HepG2 (cell line): Measurements from ENCODE around the gene DIP2C. TPM values are rescaled to one million over a fixed set of nuclear protein-coding genes. Genes with fewer than 3 reads are reported as not detected.

Experiments
- ATAC-seq: fragments of 200-7000 bp; cut with Tn5 transposase; 3 replicates; pipeline ENCODE4 v1.9.1; 2020; ENCODE audit warnings: mild to moderate bottlenecking, moderate library complexity
- BruUV-seq: library from RNA; stranded (reverse); fragments of 400-500 nt; replicated peaks from 2 replicates; lab custom pipeline; 2021; lab: Mats Ljungman, UMichigan
- CTCF ChIA-PET: fragments of 300-600 bp; formaldehyde crosslinking; extraction: SDS; loops from one replicate; lab custom pipeline; 2021; ENCODE audit warnings: low total read pairs, inconsistent platforms, low intra/inter-chr PET ratio; lab: Yijun Ruan, JAX
- POLR2A ChIA-PET: fragments of 350-600 bp; sonication (Branson Sonifier 250); formaldehyde crosslinking; loops from one replicate; lab custom pipeline; 2020; ENCODE audit warnings: antibody characterized with exemption, inconsistent platforms; lab: Yijun Ruan, JAX
- DNase-seq: peaks from one replicate; pipeline ENCODE4 v3.0.0-alpha.2; 2015; ENCODE audit warnings: low spot score
- FAIRE-seq: peaks from 3 replicates; lab custom pipeline; 2011; peaks lifted over from hg19 to GRCh38; lab: Jason Lieb, UNC
- H2AFZ ChIP-seq: one replicate; pipeline ENCODE4 v1.6.1; 2011; ENCODE audit warnings: low read length, inconsistent platforms
- H3K27ac ChIP-seq: fragments of 300-600 bp; 3 replicates; pipeline ENCODE4 v1.8.0; 2011; ENCODE audit warnings: mixed run types, mild to moderate bottlenecking, mixed read lengths, low read length, inconsistent platforms; ENCODE audit not compliant: insufficient read depth; ENCODE audit errors: extremely low read length
- H3K27me3 ChIP-seq, 2 experiments: fragments of 200-600 bp in 1 of 2; 2 replicates in 1 of 2; 3 replicates in 1 of 2; pipeline versions ENCODE4 v1.6.0 to v1.8.0; 2011; ENCODE audit warnings: low read length in 2 of 2, mild to moderate bottlenecking in 2 of 2, moderate library complexity in 2 of 2, inconsistent platforms in 1 of 2; ENCODE audit not compliant: insufficient read depth in 2 of 2, control insufficient read depth in 1 of 2
- H3K36me3 ChIP-seq, 2 experiments: fragments of 200-600 bp in 1 of 2; replicated peaks in 1 of 2; 2 replicates in 1 of 2; 3 replicates in 1 of 2; pipeline versions ENCODE4 v1.5.1 to v1.8.0; 2011; ENCODE audit warnings: low read length in 2 of 2, inconsistent platforms in 1 of 2; ENCODE audit not compliant: insufficient read depth in 2 of 2, control insufficient read depth in 1 of 2
- H3K4me1 ChIP-seq: 2 replicates; pipeline ENCODE4 v1.5.1; 2012; ENCODE audit warnings: low read length, inconsistent platforms; ENCODE audit not compliant: insufficient read depth
- H3K4me2 ChIP-seq: 2 replicates; pipeline ENCODE4 v1.6.0; 2011; ENCODE audit warnings: low read depth, low read length, inconsistent platforms
- H3K4me3 ChIP-seq, 3 experiments: fragments of 200-600 bp in 1 of 3; sonication (generic), shearing (Covaris generic) in 1 of 3; replicated peaks in 1 of 3; 2 replicates each; pipeline ENCODE4 v1.5.1; 2011 to 2016; ENCODE audit warnings: low read length in 3 of 3, inconsistent platforms in 2 of 3, low read depth in 2 of 3, mild to moderate bottlenecking in 2 of 3, control low read depth in 1 of 3, mixed read lengths in 1 of 3; ENCODE audit not compliant: insufficient read depth in 1 of 3
- H3K79me2 ChIP-seq: one replicate; pipeline ENCODE4 v1.6.1; 2011; ENCODE audit warnings: low read length, inconsistent platforms; ENCODE audit not compliant: insufficient read depth
- H3K9ac ChIP-seq: 2 replicates; pipeline ENCODE4 v1.6.0; 2011; ENCODE audit warnings: mild to moderate bottlenecking, low read depth, low read length, inconsistent platforms; ENCODE audit not compliant: insufficient read depth
- H3K9me3 ChIP-seq: 2 replicates; pipeline ENCODE4 v1.5.1; 2012; ENCODE audit warnings: mild to moderate bottlenecking, low read length
- H4K20me1 ChIP-seq: 2 replicates; pipeline ENCODE4 v1.6.0; 2011; ENCODE audit warnings: inconsistent platforms, mild to moderate bottlenecking, low read length, moderate library complexity; ENCODE audit not compliant: insufficient read depth
- DRAP1 ChIP-seq: IDR thresholded peaks from 2 replicates; pipeline ENCODE4 v1.6.1; 2016; ENCODE audit warnings: missing genetic modification reagents, missing compliant biosample characterization
- FOSL1 ChIP-seq: sonication (generic); formaldehyde crosslinking; IDR thresholded peaks from 2 replicates; pipeline ENCODE4 v1.9.0; 2021; ENCODE audit warnings: missing genetic modification reagents, borderline replicate concordance
- GATAD2A ChIP-seq: IDR thresholded peaks from 2 replicates; pipeline ENCODE4 v1.6.1; 2016
- POLR2A ChIP-seq, 2 experiments: IDR thresholded peaks; 2 replicates each; pipeline ENCODE4 v1.6.1; 2011; ENCODE audit warnings: low read depth in 2 of 2, low read length in 2 of 2, mild to moderate bottlenecking in 1 of 2, moderate library complexity in 1 of 2; ENCODE audit not compliant: insufficient read depth in 1 of 2
- PRPF4 ChIP-seq: fragments of 200-400 bp; formaldehyde crosslinking; IDR thresholded peaks from 2 replicates; pipeline ENCODE4 v1.6.1; 2016; ENCODE audit warnings: low read length, low read depth; ENCODE audit not compliant: poor library complexity, severe bottlenecking
- RELA ChIP-seq: sonication (generic); formaldehyde crosslinking; IDR thresholded peaks from 2 replicates; pipeline ENCODE4 v1.4.0; 2020; ENCODE audit warnings: missing genetic modification reagents
- TAF15 ChIP-seq: fragments of 200-400 bp; formaldehyde crosslinking; IDR thresholded peaks from one replicate; pipeline ENCODE4 v1.6.1; 2018; ENCODE audit warnings: mild to moderate bottlenecking, low read depth, low read length; ENCODE audit not compliant: poor library complexity, severe bottlenecking
- THRA ChIP-seq: sonication (generic); formaldehyde crosslinking; IDR thresholded peaks from 2 replicates; pipeline ENCODE4 v1.4.0; 2020; ENCODE audit warnings: missing genetic modification reagents, borderline replicate concordance
- ZBED4 ChIP-seq: sonication (generic); formaldehyde crosslinking; IDR thresholded peaks from 2 replicates; pipeline ENCODE4 v1.4.0; 2020; ENCODE audit warnings: missing genetic modification reagents, borderline replicate concordance
- ZNF354B ChIP-seq: sonication (generic); formaldehyde crosslinking; IDR thresholded peaks from 2 replicates; pipeline ENCODE4 v1.8.0; 2022; ENCODE audit warnings: mild to moderate bottlenecking, missing genetic modification reagents
- ZNF362 ChIP-seq: sonication (generic); formaldehyde crosslinking; IDR thresholded peaks from 2 replicates; pipeline ENCODE4 v1.4.0; 2020; ENCODE audit warnings: missing genetic modification reagents, mild to moderate bottlenecking, borderline replicate concordance
- ZNF510 ChIP-seq: sonication (generic); formaldehyde crosslinking; IDR thresholded peaks from 2 replicates; pipeline ENCODE4 v1.4.0; 2020; ENCODE audit warnings: low read depth, mild to moderate bottlenecking, missing genetic modification reagents
- ZNF530 ChIP-seq: sonication (generic); formaldehyde crosslinking; IDR thresholded peaks from 2 replicates; pipeline ENCODE4 v1.5.0; 2020; ENCODE audit warnings: low read depth, mild to moderate bottlenecking, missing genetic modification reagents
- WGBS: methylation state at CpG from one replicate; pipeline ENCODE4 v1.1.6; 2017; ENCODE audit warnings: low lambda C conversion rate; 5-methylcytosine and 5-hydroxymethylcytosine counted together
- in situ Hi-C: cut with HindIII; loops from 2 replicates; pipeline ENCODE4 v1.10.0; 2017; ENCODE audit warnings: low pct_unique_long_range_greater_than_20kb; ENCODE audit not compliant: extremely low pct_ligation_motif_present
- intact Hi-C: fragments of 100-400 bp; cut with micrococcal nuclease; formaldehyde crosslinking; loops from one replicate; pipeline ENCODE4 v1.10.0; 2022; ENCODE audit not compliant: unreplicated experiment
- polyA plus RNA-seq, 8 experiments: library from polyadenylated mRNA; depleted of rRNA in 3 of 8; stranded (reverse) in 7 of 8; unstranded in 1 of 8; fragments of >200 nt; fragmentation: Illumina TruSeq in 4 of 8; extraction: Trizol in 4 of 8; gene quantifications; 2 replicates each; pipeline versions ENCODE4 v1.2.1 to v1.2.3, GENCODE V29; 2011 to 2016; ENCODE audit warnings: low read depth in 4 of 8, missing spikeins in 1 of 8, mixed read lengths in 1 of 8; ENCODE audit not compliant: insufficient read depth in 1 of 8
- total RNA-seq, 5 experiments: library from RNA; depleted of rRNA; stranded (reverse); fragments of >200 nt; fragmentation: Illumina TruSeq; extraction: Trizol; gene quantifications; 2 replicates each; pipeline ENCODE4 v1.2.3, GENCODE V29; 2016; ENCODE audit warnings: low read depth in 1 of 5

The DIP2C gene
- total and polyA plus RNA-seq, 2 of the 13 experiments (the other 11 are each of a cell fraction or from before 2014, with no cell fraction given): 2.2 to 2.7 TPM

- no peak for TF ChIP-seq THRA (CRISPR knock-in tag)
- TF ChIP-seq PRPF4: no peak
- no peak for TF ChIP-seq DRAP1 (CRISPR knock-in tag)
- TF ChIP-seq GATAD2A: no peak
- TF ChIP-seq ZNF510 (CRISPR knock-in tag): no peak
- TF ChIP-seq TAF15: no peak
- TF ChIP-seq RELA (CRISPR knock-in tag): no peak
- no peak for TF ChIP-seq ZNF530
- TF ChIP-seq, all 625 proteins: peak for 0
Measured at GRCh38 chr10:548238-548901, 141.1 kb downstream of the DIP2C start (continued).

GRCh38 chr10:547591-548081 is 141.8 kb downstream of the DIP2C start:
- intact Hi-C loops (no loop called here), in situ Hi-C loops (no loop called here)
- no peaks in the 10 kb centered on the region for H3K79me2 ChIP-seq
- DNase-seq (no peak), ATAC-seq (no peak), FAIRE-seq (no peak)
- no peaks in the 10 kb centered on the region for H4K20me1 ChIP-seq
- no TSS peak for BruUV-seq
- no peaks in the 10 kb centered on the region for H3K9me3 ChIP-seq
- TF ChIP-seq ZNF362 (CRISPR knock-in tag) (no peak), ZNF354B (no peak), FOSL1 (CRISPR knock-in tag) (no peak), POLR2A (IDR thresholded peaks at IDR 0.05; ENCODE audit: insufficient read depth in 1 of 2, low read depth in 2 of 2, low read length in 2 of 2) (no peak), ZBED4 (CRISPR knock-in tag) (no peak)
- no peak overlapping the region for H3K9ac ChIP-seq
- H2AFZ ChIP-seq: no peak overlapping the region
- H3K27ac ChIP-seq: no peak overlapping the region
- H3K27me3 ChIP-seq: no peaks in the 10 kb centered on the region
- H3K4me3 ChIP-seq: no peak overlapping the region
- H3K36me3 ChIP-seq: no peaks in the 10 kb centered on the region
- ChIA-PET CTCF (no interaction called here), POLR2A (no interaction called here)
- whole genome bisulfite sequencing: 79% methylated on average over 6 of the region's 6 CpGs
- H3K4me2 ChIP-seq: no peak overlapping the region
- H3K4me1 ChIP-seq: no peaks in the 10 kb centered on the region; the same call in 1 of the 2 replicates
